Ishikawa (cell line): ENCODE results near the gene BAG5.

Source experiments
- CEBPB ChIP-seq: IDR thresholded peaks from 2 replicates; pipeline ENCODE4 v1.6.1; 2012
- EGR1 ChIP-seq: IDR thresholded peaks from 2 replicates; pipeline ENCODE4 v1.6.1; 2012
- EP300 ChIP-seq: IDR thresholded peaks from 2 replicates; pipeline ENCODE4 v1.6.1; 2012; ENCODE audit warnings: borderline replicate concordance
- FOXM1 ChIP-seq: IDR thresholded peaks from 2 replicates; pipeline ENCODE4 v1.6.1; 2012; ENCODE audit warnings: low read depth, borderline replicate concordance
- NFIC ChIP-seq: IDR thresholded peaks from 2 replicates; pipeline ENCODE4 v1.6.1; 2012
- RAD21 ChIP-seq: IDR thresholded peaks from 2 replicates; pipeline ENCODE4 v1.6.1; 2012; ENCODE audit warnings: low read depth
- TAF1 ChIP-seq: IDR thresholded peaks from 2 replicates; pipeline ENCODE4 v1.6.1; 2012; ENCODE audit warnings: low read depth, mild to moderate bottlenecking
- TCF12 ChIP-seq: IDR thresholded peaks from 2 replicates; pipeline ENCODE4 v1.6.1; 2012; ENCODE audit warnings: low read depth
- TEAD4 ChIP-seq: IDR thresholded peaks from 2 replicates; pipeline ENCODE4 v1.6.1; 2012
- YY1 ChIP-seq: IDR thresholded peaks from 2 replicates; pipeline ENCODE4 v1.6.1; 2012; ENCODE audit warnings: low read depth
- ZBTB7A ChIP-seq: IDR thresholded peaks from 2 replicates; pipeline ENCODE4 v1.6.1; 2012; ENCODE audit warnings: low read depth
- TF ChIP-seq, protein P1 (sequence below): IDR thresholded peaks from 2 replicates; pipeline ENCODE4 v1.6.1; 2012
- TF ChIP-seq, protein P2 (sequence below): IDR thresholded peaks from 2 replicates; pipeline ENCODE4 v1.6.1; 2012
- TF ChIP-seq, protein P3 (sequence below): IDR thresholded peaks from 2 replicates; pipeline ENCODE4 v1.6.1; 2012; ENCODE audit warnings: low read depth, mild to moderate bottlenecking

The BAG5 gene

DNA sequence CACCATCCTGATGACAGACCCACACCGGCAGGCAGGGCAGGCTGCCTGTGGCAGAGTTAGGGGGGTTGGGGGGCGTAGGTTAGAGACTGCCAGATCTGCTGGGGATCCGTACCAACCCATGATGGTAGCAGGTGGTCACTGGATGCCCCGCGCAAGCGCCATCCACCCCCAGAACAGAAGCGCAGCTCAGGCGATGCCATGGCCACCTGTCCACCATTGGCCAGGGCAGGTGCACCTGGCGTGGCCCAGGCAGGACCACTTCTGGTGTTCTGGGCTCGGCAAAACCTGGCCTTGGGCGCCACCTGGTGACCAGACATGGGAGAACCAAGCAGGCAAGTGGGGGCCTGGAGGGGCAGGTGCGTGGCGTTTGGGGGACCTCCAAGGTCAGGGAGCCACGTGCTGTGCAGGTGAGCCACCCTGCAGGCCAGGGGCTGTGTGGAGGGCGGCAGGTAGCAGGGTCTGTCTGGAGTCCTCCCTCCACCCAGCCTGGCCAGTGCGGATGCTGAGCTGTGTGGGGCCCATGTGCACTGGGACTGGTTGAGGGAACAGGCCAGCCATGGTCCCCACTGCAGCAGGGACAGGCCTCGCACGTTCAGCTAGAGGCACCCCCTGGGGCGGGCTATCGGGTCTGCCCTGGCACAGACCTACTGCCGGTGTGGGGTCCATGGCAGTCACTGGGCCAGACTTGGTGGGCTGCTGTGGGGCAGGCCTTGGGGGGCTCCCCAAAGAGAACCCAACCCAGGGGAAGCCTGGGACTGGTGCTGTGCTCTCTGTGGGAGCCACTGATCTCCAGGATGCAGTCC, 15.6 kb downstream of the BAG5 start:
- 0 out of 2 replicates have a peak, but pooled peaks have one; percentile 13 for TF ChIP-seq YY1
- TF ChIP-seq, protein P1, sequence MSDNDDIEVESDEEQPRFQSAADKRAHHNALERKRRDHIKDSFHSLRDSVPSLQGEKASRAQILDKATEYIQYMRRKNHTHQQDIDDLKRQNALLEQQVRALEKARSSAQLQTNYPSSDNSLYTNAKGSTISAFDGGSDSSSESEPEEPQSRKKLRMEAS, result no peak
- TF ChIP-seq RAD21, result peak; percentile 97
- TF ChIP-seq, protein P2, sequence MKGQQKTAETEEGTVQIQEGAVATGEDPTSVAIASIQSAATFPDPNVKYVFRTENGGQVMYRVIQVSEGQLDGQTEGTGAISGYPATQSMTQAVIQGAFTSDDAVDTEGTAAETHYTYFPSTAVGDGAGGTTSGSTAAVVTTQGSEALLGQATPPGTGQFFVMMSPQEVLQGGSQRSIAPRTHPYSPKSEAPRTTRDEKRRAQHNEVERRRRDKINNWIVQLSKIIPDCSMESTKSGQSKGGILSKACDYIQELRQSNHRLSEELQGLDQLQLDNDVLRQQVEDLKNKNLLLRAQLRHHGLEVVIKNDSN, result 0 out of 2 replicates have a peak, but pooled peaks have one; percentile 3

DNA sequence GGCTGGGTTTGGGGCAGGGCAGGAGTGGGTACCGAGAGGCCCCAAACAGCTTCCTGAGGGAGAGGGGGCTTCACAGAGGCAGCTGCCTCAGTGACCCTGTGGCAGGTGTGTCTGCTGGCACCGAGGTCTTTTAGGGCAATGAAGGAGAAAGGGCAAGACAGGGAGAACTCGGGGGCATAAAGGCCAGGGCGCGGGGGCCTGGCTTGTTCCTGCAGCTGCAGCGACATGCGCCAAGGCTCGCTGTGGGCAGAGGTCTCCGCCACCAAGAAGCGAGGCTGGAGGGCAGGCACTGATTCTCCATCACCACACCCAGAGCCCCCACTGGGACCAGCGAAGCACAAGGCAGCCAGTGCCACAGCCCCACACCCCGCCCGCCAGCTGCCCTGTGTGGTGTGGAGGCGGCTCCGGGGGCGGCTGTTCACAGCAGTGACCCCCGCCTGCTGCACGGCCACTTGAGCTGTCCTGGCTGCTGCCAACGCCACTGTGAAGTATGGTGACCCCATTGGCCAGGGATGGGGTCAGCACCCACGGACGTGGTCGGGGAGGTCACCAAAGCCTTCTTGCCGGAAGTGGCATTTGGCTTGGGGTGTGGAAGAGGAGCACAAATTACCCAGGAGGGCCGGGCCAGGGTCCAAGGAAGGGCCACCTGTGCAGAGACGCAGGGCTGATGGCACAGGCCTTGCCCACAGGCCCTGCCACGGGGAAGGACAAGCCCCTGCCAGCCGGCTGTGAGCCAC, 16.4 kb downstream of the BAG5 start:
- TF ChIP-seq EGR1 (peak; percentile 66), TCF12 (no peak)

DNA sequence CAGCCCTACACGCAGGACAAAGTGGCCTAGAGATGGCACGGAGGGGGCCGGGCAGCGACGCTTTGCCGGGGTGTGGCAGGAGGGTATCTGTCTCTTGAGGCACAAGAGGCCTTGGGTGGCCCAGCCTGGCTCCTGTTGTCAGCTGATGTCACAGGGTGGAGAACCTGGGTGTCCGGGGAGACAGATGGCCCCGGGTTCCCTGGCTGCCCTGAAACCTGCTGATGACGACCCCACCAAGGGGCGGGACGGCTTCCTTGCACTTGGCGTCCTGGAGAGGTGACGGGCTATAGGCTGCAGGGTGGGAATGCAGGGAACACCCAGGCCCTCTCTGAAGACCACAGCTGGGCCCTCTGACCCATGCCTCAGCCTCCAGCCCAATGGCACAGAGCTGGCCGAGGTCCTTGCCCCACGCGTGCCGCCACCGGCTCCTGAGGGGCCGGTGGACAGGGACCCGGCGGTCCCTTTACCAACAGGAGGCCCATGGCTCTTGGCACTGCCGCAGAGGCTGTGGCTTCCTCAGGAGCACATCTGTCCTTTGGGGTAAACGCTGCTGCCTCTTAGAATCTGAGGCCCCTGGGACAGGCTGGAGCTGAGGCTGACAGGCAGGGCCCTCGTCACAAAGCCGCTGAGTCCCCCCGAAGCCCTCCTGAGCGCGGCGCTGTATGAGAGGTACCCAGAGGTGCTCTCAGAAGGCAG, 17.1 kb downstream of the BAG5 start:
- TF ChIP-seq TEAD4 (no peak), RAD21 (no peak), CEBPB (no peak), FOXM1 (no peak), YY1 (no peak), ZBTB7A (no peak), TAF1 (no peak), EGR1 (no peak)
- TF ChIP-seq, protein P3, sequence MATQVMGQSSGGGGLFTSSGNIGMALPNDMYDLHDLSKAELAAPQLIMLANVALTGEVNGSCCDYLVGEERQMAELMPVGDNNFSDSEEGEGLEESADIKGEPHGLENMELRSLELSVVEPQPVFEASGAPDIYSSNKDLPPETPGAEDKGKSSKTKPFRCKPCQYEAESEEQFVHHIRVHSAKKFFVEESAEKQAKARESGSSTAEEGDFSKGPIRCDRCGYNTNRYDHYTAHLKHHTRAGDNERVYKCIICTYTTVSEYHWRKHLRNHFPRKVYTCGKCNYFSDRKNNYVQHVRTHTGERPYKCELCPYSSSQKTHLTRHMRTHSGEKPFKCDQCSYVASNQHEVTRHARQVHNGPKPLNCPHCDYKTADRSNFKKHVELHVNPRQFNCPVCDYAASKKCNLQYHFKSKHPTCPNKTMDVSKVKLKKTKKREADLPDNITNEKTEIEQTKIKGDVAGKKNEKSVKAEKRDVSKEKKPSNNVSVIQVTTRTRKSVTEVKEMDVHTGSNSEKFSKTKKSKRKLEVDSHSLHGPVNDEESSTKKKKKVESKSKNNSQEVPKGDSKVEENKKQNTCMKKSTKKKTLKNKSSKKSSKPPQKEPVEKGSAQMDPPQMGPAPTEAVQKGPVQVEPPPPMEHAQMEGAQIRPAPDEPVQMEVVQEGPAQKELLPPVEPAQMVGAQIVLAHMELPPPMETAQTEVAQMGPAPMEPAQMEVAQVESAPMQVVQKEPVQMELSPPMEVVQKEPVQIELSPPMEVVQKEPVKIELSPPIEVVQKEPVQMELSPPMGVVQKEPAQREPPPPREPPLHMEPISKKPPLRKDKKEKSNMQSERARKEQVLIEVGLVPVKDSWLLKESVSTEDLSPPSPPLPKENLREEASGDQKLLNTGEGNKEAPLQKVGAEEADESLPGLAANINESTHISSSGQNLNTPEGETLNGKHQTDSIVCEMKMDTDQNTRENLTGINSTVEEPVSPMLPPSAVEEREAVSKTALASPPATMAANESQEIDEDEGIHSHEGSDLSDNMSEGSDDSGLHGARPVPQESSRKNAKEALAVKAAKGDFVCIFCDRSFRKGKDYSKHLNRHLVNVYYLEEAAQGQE, result no peak

DNA sequence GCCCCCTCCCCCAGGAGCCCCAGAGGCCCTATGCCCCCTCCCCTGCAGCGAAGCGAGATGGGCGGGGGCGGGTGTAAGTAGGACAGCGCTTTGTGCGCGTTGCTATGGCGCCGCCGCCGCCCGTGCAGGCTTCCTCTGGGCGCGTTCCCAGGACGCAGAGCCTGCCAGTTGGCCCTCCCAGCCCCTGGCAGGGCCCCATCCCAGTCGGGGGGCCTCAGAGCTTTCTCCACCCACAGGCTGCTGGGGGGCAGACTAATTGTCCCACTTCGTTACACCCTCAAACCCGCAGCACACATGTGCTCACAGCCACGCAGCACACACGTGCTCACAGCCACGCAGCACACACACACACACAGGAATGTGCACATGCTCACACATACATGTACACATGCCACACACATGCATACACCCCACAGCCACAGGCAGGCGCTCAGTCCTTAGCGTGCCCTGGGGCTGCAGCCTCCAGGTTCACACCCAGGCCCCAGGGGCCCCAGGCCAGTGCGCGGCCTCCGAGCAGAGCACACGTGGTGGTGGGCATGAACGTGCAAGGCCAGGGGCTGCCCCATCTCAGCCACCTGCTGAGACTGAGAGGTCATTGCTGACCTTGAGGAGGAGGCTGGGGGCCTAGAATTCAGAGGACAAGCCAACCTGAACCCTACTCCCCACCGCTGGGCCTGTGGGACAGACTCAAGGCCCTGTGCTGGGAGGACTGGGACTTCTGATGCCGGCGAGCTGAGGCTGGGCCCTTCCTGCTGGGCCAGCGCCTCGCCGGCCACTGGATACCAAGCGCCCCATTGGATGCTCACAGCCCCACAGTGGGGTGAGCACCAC, 17.9 kb downstream of the BAG5 start:
- TF ChIP-seq EGR1 (no peak), EP300 (no peak), TAF1 (no peak), CEBPB (no peak), TEAD4 (no peak), RAD21 (no peak), NFIC (no peak), FOXM1 (no peak)
- TF ChIP-seq, protein P3, result no peak
- TF ChIP-seq, protein P2, result no peak

DNA sequence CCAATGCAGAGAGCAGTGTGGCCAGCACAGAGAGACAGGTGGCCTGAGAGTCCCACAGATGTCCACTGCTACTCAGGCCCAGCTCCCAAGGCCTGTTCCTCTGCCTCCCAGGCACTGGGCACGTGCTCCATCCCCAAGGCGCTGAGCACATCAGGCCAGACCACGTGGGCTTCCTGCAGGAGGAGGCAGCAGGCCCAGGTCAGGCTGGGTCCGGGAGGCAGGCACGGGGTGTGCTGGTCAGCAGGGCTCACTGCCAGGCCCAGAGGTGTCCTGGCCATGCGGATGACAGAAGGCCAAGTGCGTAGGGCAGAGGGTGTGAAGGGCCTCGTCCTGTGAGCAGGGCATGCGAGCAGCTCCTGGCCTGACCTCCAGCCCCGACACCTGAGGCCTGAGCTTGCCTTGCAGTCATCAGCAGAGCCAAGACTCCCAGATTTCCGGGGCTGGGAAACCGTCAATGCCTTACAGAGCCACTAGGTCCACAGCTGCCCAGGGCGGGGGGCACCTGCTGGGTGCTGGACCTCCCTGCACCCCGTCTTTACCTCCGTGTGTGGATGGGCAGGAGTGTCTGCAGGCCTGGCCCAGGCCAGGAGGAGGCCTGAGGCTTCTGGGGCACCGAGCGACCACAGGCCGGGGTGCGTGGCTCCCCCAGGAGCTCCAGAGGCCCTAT, 18.6 kb downstream of the BAG5 start:
- TF ChIP-seq, protein P2, result peak; percentile 30; the same call in 1 of the 2 replicates
- TF ChIP-seq EP300, result no peak
- TF ChIP-seq, protein P1, result peak; percentile 55
